Fibroblast of mammary gland (primary cell): ENCODE results near the gene RNF10.

Source experiments
- DNase-seq: peaks from one replicate; pipeline ENCODE4 v3.0.0-alpha.2; 2010; ENCODE audit warnings: low read depth
- H3K4me3 ChIP-seq: 2 replicates; pipeline ENCODE4 v1.5.1; 2011; ENCODE audit warnings: low read depth, mild to moderate bottlenecking, low read length, moderate library complexity; ENCODE audit not compliant: control insufficient read depth
- CTCF ChIP-seq: conservative IDR thresholded peaks from 2 replicates; pipeline ENCODE4 v1.5.1; 2011; ENCODE audit warnings: low read depth, low read length, inconsistent platforms; ENCODE audit not compliant: control insufficient read depth, insufficient read depth

RNF10 gene

GRCh38 chr12:120490833-120491512 is 43.2 kb upstream of the RNF10 start:
- no peak for DNase-seq
- no peak overlapping the region for H3K4me3 ChIP-seq

GRCh38 chr12:120495186-120495730 is 38.9 kb upstream of the RNF10 start:
- H3K4me3 ChIP-seq, result peak overlapping the region; percentile 69
- no peak for TF ChIP-seq CTCF
- DNase-seq, result no peak

More at GRCh38 chr12:120490833-120491512, 43.2 kb upstream of the RNF10 start:
- no peak for TF ChIP-seq CTCF

- TF ChIP-seq CTCF, result no peak
- DNase-seq, result peak; percentile 94
- H3K4me3 ChIP-seq, result peak within 1 kb of the TSS; percentile 96
Observed at GRCh38 chr12:120495731-120496412, 38.3 kb upstream of the RNF10 start, which contains the start of gene DYNLL1. Gene DYNLL1, plus strand, starts transcription at chr12:120496113. Its CDS starts 309 bp downstream, at chr12:120496422.

- TF ChIP-seq CTCF, result no peak
- H3K4me3 ChIP-seq, result peak overlapping the region; percentile 96
- DNase-seq, result peak; percentile 65
Observed at GRCh38 chr12:120496413-120497340, 37.5 kb upstream of the RNF10 start.

GRCh38 chr12:120497524-120498150 is 36.5 kb upstream of the RNF10 start:
- DNase-seq, result peak; percentile 22
- no peak for TF ChIP-seq CTCF
- H3K4me3 ChIP-seq, result peak overlapping the region; percentile 96
